ENCODE data around the gene FOSL2. TPM values are rescaled to one million over a fixed set of nuclear protein-coding genes. Genes with fewer than 3 reads are reported as not detected.

The FOSL2 gene
- total RNA-seq, 1 experiment from 2014 or later: 53.7 TPM

DNA sequence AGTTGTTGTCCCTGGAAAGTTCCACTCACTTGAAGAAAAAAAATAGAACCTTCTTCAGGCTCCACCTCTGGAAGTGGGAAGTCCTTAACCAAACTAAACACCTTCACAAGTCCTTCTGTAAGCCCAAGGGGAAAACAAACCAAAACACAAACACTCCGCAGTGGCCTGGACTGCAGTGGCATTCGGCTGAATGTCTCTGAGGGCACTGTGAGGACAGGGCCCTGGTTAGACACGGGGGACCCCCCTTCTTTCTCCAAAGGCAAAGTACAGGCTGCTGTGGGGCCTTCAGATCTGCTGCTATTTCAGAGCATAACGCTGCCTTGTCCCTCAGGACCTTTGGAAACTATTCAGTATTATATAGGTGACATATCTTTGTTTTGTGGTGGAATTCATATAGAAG is 28.1 kb downstream of the FOSL2 start:
- intact Hi-C loops (cut with micrococcal nuclease; ENCODE audit: unreplicated experiment): no loop called here
- CTCF ChIA-PET: interaction anchor here (0.7 kb wide), 2 partner anchors 34 to 1039 kb away, joined by 3 to 4 read pairs; no protein-coding TSS in a partner anchor
- H3K36me3 Mint-ChIP-seq (ENCODE audit: insufficient read depth, unreplicated experiment): peaks cover 32% of the 10 kb centered on the region
- H3K9me3 Mint-ChIP-seq (ENCODE audit: low read depth, unreplicated experiment): no peaks in the 10 kb centered on the region
- no peak overlapping the region for H3K4me3 Mint-ChIP-seq (ENCODE audit: low read depth, unreplicated experiment)
- no TSS peak for BruUV-seq (replicated peaks)
- no peak overlapping the region for H3K27ac Mint-ChIP-seq (ENCODE audit: unreplicated experiment)
- H3K4me1 Mint-ChIP-seq (ENCODE audit: low read depth, unreplicated experiment): peaks cover 33% of the 10 kb centered on the region
- no peak for DNase-seq
- TF ChIP-seq, protein P1, sequence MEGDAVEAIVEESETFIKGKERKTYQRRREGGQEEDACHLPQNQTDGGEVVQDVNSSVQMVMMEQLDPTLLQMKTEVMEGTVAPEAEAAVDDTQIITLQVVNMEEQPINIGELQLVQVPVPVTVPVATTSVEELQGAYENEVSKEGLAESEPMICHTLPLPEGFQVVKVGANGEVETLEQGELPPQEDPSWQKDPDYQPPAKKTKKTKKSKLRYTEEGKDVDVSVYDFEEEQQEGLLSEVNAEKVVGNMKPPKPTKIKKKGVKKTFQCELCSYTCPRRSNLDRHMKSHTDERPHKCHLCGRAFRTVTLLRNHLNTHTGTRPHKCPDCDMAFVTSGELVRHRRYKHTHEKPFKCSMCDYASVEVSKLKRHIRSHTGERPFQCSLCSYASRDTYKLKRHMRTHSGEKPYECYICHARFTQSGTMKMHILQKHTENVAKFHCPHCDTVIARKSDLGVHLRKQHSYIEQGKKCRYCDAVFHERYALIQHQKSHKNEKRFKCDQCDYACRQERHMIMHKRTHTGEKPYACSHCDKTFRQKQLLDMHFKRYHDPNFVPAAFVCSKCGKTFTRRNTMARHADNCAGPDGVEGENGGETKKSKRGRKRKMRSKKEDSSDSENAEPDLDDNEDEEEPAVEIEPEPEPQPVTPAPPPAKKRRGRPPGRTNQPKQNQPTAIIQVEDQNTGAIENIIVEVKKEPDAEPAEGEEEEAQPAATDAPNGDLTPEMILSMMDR (IDR thresholded peaks at IDR 0.05; ENCODE audit: unreplicated experiment): no peak
- no peaks in the 10 kb centered on the region for H3K27me3 Mint-ChIP-seq (ENCODE audit: unreplicated experiment)

DNA sequence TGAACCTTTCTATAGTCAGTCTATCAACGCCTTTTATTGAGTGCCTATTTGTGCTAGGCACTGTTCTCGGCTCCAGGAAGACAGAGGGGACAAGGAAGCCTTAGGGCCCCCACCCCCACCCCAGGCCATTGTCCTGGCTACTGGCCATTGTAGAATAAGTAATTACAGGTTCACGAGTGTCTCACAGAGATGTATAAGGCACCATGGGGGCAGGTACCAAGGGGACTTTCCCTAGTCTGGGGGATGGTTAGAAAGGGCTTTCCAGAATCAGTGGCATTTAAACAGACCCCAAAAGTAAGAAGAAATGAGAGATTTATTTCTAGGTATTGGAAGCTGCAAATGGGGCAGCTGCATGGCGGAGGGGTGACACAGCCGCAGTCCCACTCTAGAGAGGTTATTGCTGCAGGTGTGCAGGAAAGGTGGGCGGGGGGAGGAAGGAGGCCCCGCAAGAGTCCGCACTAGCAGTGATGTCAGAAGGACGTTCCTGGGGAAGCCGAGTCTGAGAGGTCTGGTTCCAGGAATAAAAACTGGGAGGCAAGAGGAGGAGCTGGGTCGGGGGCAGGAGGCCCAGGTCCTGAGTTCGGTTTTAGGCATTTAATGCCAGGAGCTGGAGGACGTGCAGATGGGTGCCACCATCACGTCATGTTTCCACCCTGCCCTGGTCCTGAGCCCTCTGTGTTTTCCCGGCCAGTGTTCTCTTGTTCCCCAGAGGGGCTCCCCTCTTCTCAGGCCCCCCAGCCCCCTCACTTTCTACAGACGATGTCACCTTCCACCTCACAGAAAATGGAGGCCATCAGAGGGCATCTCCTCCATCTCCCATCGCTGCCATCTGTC is 30.5 kb downstream of the FOSL2 start:
- no peak overlapping the region for H3K27ac Mint-ChIP-seq (ENCODE audit: unreplicated experiment)
- no peak for DNase-seq
- CTCF ChIA-PET: interaction anchor here (0.7 to 1.2 kb wide), 3 partner anchors 14 to 72 kb away, joined by 3 to 5 read pairs (median 3); no protein-coding TSS in a partner anchor
- no peaks in the 10 kb centered on the region for H3K9me3 Mint-ChIP-seq (ENCODE audit: low read depth, unreplicated experiment)
- intact Hi-C loops (cut with micrococcal nuclease; ENCODE audit: unreplicated experiment): no loop called here
- BruUV-seq (replicated peaks): no TSS peak
- H3K4me3 Mint-ChIP-seq (ENCODE audit: low read depth, unreplicated experiment): no peak overlapping the region
- no peaks in the 10 kb centered on the region for H3K27me3 Mint-ChIP-seq (ENCODE audit: unreplicated experiment)
- H3K4me1 Mint-ChIP-seq (ENCODE audit: low read depth, unreplicated experiment): peaks cover 33% of the 10 kb centered on the region
- TF ChIP-seq, protein P1 (IDR thresholded peaks at IDR 0.05; ENCODE audit: unreplicated experiment): no peak
- peaks cover 25% of the 10 kb centered on the region for H3K36me3 Mint-ChIP-seq (ENCODE audit: insufficient read depth, unreplicated experiment)

DNA sequence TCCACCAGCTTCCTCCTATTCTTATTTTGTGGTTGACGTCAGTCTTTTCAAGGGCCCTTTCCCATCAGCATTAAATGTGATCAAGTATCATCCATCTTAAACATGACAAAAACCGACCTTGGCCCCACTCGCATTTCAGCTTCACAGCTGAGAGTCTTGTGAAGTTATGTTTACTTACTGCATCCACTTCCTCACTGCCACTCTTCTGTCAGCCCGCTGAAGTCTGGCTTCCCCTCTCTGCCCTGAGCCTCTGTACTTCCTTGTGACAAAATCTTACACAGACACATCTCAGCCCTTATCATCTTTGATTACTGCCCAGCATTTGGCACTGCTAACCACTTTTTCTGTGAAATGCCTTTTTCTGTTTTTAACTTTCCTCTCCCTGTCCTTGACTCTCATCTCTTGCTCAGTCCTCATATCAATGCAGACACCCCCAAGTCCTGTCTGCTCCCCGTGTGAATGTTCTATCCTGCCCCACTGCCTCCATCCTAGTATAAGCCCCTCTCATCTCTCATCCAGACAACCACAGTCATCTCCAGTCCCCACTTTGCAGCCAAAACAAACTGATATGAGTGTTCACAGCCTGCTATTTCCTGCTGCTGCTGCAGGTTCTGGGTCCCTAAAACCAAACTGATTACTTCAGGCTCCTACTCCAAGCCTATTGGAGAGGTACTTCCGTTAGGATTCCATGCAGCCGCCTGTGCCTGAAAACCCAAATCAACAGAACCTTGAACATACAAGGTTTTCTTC is 31.4 kb downstream of the FOSL2 start:
- Mint-ChIP-seq H3K27me3 (ENCODE audit: unreplicated experiment) (no peaks in the 10 kb centered on the region), H3K4me1 (ENCODE audit: low read depth, unreplicated experiment) (peaks cover 28% of the 10 kb centered on the region), H3K4me3 (ENCODE audit: low read depth, unreplicated experiment) (no peak overlapping the region), H3K9me3 (ENCODE audit: low read depth, unreplicated experiment) (no peaks in the 10 kb centered on the region), H3K36me3 (ENCODE audit: insufficient read depth, unreplicated experiment) (peaks cover 25% of the 10 kb centered on the region), H3K27ac (ENCODE audit: unreplicated experiment) (peak overlapping the region; percentile 14)
- CTCF ChIA-PET: no interaction called here
- intact Hi-C loops (cut with micrococcal nuclease; ENCODE audit: unreplicated experiment): no loop called here
- no peak for DNase-seq
- BruUV-seq (replicated peaks): no TSS peak
- TF ChIP-seq, protein P1 (IDR thresholded peaks at IDR 0.05; ENCODE audit: unreplicated experiment): no peak

DNA sequence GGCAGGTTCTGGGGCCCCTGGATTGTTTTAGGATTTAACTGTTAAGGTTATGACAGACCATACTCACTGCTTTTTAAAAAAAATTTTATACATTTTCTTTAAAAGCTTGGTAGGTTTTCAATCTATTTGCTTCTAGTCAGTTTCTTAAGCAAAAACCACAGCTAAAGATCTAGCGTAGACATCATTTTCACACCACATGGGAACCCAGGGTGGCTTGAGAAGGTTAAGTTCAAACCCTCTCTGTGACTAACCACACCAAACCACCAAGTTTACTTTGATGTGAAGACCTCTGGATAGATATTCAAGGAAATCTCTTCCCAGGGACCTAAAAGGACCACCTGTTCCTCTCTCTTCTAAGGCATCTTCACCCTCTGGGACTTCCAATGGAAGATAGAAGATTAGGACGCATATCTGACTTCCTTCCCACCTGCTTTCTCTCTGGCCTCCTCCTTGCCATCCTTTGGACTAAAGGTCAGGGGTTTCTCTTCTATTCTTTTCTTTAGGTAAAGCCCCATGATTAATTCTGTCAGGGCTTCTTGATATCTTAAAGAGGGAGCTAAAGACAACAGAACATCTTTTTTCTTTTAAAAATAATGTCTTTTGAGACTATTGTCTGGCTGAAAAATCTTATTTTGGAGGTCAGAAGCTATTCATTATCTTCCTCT is 32.3 kb downstream of the FOSL2 start:
- intact Hi-C loops (cut with micrococcal nuclease; ENCODE audit: unreplicated experiment): no loop called here
- Mint-ChIP-seq H3K9me3 (ENCODE audit: low read depth, unreplicated experiment) (no peaks in the 10 kb centered on the region), H3K36me3 (ENCODE audit: insufficient read depth, unreplicated experiment) (peaks cover 18% of the 10 kb centered on the region), H3K4me3 (ENCODE audit: low read depth, unreplicated experiment) (no peak overlapping the region), H3K4me1 (ENCODE audit: low read depth, unreplicated experiment) (peaks cover 19% of the 10 kb centered on the region), H3K27me3 (ENCODE audit: unreplicated experiment) (no peaks in the 10 kb centered on the region), H3K27ac (ENCODE audit: unreplicated experiment) (no peak overlapping the region)
- CTCF ChIA-PET: no interaction called here
- TF ChIP-seq, protein P1 (IDR thresholded peaks at IDR 0.05; ENCODE audit: unreplicated experiment): no peak
- DNase-seq: no peak
- BruUV-seq (replicated peaks): no TSS peak
